ENCODE results near the gene SARNP.

DNA sequence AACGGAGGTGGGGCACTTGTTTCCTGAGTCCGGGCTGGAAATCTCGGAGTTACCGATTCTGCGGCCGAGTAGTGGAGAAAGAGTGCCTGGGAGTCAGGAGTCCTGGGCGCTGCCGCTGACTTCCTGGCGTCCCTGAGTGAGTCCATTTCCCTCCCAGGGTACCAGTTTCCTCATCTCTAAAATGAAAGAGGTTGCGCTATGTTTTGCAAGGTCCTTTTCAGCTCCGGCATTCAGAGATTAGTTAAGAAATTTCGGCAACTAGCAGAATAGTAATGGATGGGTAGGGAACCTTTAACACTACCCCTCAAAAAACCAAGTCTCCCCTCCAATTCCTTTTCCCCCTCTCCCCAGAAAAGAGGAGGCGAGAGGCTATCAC lies 101.0 kb downstream of the SARNP start:
- TF ChIP-seq CTCF (IDR thresholded peaks at IDR 0.05 in 4 of 5, conservative IDR thresholded peaks at IDR 0.05 in 1 of 5) (no peak), POLR2A (IDR thresholded peaks at IDR 0.05) (peak in 1 of 2 donors; percentile 4)

Measured in gastrocnemius medialis (tissue), 4 donors.